Embryonic facial prominence (tissue), 1 donor: ENCODE data around the gene KLB.

ENCODE experiments used
- DNase-seq: peaks from one replicate; pipeline ENCODE4 v3.0.0-alpha.2; 2016; ENCODE audit errors: extremely low spot score

KLB gene

GRCh38 chr4:39464886-39465501, 58.3 kb downstream of the KLB start:
- DNase-seq, result no peak

- no peak for DNase-seq
These were observed 60.0 kb downstream of the KLB start for GRCh38 chr4:39466747-39467146.

- no peak for DNase-seq
These were observed 60.7 kb downstream of the KLB start for GRCh38 chr4:39467464-39467863.

GRCh38 chr4:39469429-39470077, 62.8 kb downstream of the KLB start:
- DNase-seq, result peak; percentile 85

- no peak for DNase-seq
These were observed 63.7 kb downstream of the KLB start for GRCh38 chr4:39470402-39470801.

GRCh38 chr4:39472396-39472795, 65.7 kb downstream of the KLB start:
- no peak for DNase-seq

GRCh38 chr4:39476187-39476895, 69.6 kb downstream of the KLB start:
- no peak for DNase-seq

- DNase-seq, result no peak
These were observed 73.5 kb downstream of the KLB start for GRCh38 chr4:39480251-39480650.

- no peak for DNase-seq
These were observed 74.4 kb downstream of the KLB start for GRCh38 chr4:39480902-39481695.

- no peak for DNase-seq
These were observed 78.0 kb downstream of the KLB start for GRCh38 chr4:39484582-39485272.

- no peak for DNase-seq
These were observed 79.6 kb downstream of the KLB start for GRCh38 chr4:39486221-39486804.

- DNase-seq, result no peak
These were observed 83.6 kb downstream of the KLB start for GRCh38 chr4:39490322-39490721.

GRCh38 chr4:39494354-39494753, 87.6 kb downstream of the KLB start:
- DNase-seq, result no peak

- DNase-seq, result no peak
These were observed 88.9 kb downstream of the KLB start for GRCh38 chr4:39495446-39496213.

- DNase-seq, result no peak
These were observed 91.4 kb downstream of the KLB start for GRCh38 chr4:39497909-39498726.

- no peak for DNase-seq
These were observed 91.9 kb downstream of the KLB start for GRCh38 chr4:39498727-39499020.
